ENCODE results near the gene NTMT1. TPM values are rescaled to one million over a fixed set of nuclear protein-coding genes. Genes with fewer than 3 reads are reported as not detected.
A peak's percentile ranks its signal among the peaks of the same experiment; 100 is the strongest.

Gene NTMT1
- total RNA-seq, 6 donors from 2014 or later, result 15.0 to 37.7 (median 23.6) TPM

DNA sequence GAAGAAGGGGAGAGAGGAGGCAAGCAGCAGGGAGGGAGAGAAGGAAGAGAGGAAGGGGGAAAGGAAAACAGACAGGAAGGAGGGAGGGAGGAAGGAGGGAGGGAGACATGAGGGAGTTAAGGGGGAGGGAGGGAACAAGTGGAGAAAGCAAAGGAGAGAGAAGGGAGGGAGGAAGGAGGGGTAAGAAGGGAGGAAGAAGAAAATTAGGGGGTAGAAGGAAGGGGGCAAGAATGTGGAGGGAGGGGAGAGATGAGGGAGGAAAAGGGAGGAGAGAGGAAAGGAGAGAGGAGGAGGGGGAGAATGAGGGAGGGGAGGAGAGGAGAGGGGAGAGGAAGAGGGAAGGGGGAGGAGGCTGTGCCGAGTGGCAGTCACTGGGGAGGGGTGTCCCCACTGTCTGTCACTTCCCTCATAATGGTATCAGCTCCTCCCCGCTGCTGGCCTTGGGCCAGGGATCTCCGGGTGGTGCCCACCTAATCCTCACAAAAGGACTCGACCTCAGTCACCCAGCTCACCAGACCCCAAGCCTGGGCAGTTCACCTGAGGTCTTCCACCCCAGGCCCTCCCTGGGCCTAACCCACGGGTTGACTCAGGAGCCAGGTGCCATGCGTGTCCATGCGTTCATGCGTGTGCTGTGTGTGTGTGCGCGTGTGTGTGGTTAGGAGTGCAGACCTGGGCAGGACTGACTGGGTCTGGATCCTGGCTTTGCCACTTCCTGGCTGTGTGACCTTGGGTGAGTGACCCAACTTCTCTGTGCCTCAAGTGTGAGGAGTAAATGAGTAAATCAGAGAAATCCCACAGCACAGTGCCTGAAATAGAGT is 23.2 kb upstream of the NTMT1 start:
- peaks cover 18 to 21% (median 20%) of the 10 kb centered on the region in 4 donors for H3K4me1 ChIP-seq
- H3K27ac ChIP-seq, result peak overlapping the region in 1 of 4 donors; percentile 27
- TF ChIP-seq, protein P1, sequence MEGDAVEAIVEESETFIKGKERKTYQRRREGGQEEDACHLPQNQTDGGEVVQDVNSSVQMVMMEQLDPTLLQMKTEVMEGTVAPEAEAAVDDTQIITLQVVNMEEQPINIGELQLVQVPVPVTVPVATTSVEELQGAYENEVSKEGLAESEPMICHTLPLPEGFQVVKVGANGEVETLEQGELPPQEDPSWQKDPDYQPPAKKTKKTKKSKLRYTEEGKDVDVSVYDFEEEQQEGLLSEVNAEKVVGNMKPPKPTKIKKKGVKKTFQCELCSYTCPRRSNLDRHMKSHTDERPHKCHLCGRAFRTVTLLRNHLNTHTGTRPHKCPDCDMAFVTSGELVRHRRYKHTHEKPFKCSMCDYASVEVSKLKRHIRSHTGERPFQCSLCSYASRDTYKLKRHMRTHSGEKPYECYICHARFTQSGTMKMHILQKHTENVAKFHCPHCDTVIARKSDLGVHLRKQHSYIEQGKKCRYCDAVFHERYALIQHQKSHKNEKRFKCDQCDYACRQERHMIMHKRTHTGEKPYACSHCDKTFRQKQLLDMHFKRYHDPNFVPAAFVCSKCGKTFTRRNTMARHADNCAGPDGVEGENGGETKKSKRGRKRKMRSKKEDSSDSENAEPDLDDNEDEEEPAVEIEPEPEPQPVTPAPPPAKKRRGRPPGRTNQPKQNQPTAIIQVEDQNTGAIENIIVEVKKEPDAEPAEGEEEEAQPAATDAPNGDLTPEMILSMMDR (IDR thresholded peaks at IDR 0.05), result no peak
- no peak for TF ChIP-seq EP300 (IDR thresholded peaks at IDR 0.05)
- TF ChIP-seq POLR2A (IDR thresholded peaks at IDR 0.05), result no peak
- TF ChIP-seq POLR2AphosphoS5 (IDR thresholded peaks at IDR 0.05), result no peak
- DNase-seq (no peak), ATAC-seq (ENCODE audit: low FRiP score in 2 of 2) (no peak)
- no peak overlapping the region for H3K4me3 ChIP-seq
- H3K9me3 ChIP-seq, result no peaks in the 10 kb centered on the region
- no peaks in the 10 kb centered on the region for H3K27me3 ChIP-seq
- no peaks in the 10 kb centered on the region for H3K36me3 ChIP-seq
- WGBS, 2 donors, result 57 to 61% methylated on average over 9 to 10 of the region's 10 CpGs

DNA sequence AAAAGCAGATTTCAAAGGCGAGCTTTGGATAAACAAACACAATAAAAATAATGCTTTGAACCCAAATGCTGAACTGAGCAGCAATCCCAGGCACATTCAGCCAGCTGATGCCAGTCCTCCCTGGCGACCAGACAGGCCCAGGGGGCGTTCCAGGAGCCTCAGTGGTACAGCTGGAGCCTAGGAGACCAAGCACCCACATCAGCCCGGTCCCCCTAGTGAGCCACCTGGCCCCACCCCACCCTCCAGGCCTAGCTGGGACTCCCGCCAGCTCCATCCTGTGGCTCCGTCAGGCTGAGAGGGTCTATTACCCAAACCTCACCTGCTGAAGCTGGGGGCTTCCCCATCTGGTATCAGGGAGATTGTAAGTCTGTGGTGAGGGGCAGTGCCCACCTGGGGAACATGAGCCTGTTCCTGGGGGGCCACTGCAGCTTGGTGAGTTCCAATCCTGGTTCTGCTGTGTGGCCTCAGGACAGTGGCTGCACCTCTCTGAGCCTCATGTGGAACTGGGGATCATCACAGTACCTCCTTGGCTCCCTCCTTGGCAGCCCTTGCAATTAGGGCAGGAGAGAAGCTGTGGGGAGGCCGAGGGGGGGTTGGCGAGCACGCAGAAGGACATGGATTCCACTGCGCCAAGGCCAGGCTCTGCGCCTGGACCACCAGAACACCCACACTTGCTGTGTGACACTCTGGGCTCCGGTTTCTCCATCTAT is 21.8 kb upstream of the NTMT1 start:
- no peak overlapping the region for H3K27ac ChIP-seq
- no peak for DNase-seq
- peaks cover 24 to 27% (median 27%) of the 10 kb centered on the region in 4 donors for H3K4me1 ChIP-seq
- ATAC-seq (ENCODE audit: low FRiP score in 2 of 2), result no peak
- no peak overlapping the region for H3K4me3 ChIP-seq
- TF ChIP-seq POLR2AphosphoS5 (IDR thresholded peaks at IDR 0.05) (no peak), POLR2A (IDR thresholded peaks at IDR 0.05) (no peak), EP300 (IDR thresholded peaks at IDR 0.05) (no peak)
- TF ChIP-seq, protein P1 (IDR thresholded peaks at IDR 0.05), result no peak
- WGBS, 2 donors, result 76 to 87% methylated on average over 9 to 12 of the region's 12 CpGs
- no peaks in the 10 kb centered on the region for H3K27me3 ChIP-seq
- no peaks in the 10 kb centered on the region for H3K9me3 ChIP-seq
- H3K36me3 ChIP-seq, result no peaks in the 10 kb centered on the region

DNA sequence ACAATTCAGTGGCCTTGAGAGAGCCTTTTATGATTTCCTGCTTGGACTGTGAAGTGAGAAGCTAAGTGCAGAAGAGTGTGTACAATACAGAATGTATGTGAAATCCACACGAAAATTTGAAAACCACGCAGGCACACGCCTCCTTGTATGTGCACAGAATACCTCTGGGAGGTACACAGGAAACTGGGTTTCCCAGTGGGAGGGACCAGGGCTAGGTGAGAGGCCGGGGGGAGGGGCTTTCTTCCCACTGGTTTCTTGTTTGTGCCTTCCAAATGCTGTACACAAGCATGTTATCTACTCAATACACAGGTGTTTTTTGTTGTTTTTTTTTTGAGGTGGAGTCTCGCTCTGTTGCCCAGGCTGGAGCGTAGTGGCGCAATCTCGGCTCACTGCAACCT is 21.2 kb upstream of the NTMT1 start:
- TF ChIP-seq, protein P1 (IDR thresholded peaks at IDR 0.05), result no peak
- TF ChIP-seq POLR2A (IDR thresholded peaks at IDR 0.05) (no peak), POLR2AphosphoS5 (IDR thresholded peaks at IDR 0.05) (no peak)
- Histone ChIP-seq H3K27me3 (no peaks in the 10 kb centered on the region), H3K27ac (no peak overlapping the region), H3K36me3 (no peaks in the 10 kb centered on the region), H3K4me1 (peaks cover 30 to 33% (median 32%) of the 10 kb centered on the region in 4 donors), H3K4me3 (no peak overlapping the region), H3K9me3 (no peaks in the 10 kb centered on the region)
- WGBS, 2 donors, result 63 to 64% methylated on average over 8 of the region's 8 CpGs
- no peak for DNase-seq
- no peak for ATAC-seq (ENCODE audit: low FRiP score in 2 of 2)

DNA sequence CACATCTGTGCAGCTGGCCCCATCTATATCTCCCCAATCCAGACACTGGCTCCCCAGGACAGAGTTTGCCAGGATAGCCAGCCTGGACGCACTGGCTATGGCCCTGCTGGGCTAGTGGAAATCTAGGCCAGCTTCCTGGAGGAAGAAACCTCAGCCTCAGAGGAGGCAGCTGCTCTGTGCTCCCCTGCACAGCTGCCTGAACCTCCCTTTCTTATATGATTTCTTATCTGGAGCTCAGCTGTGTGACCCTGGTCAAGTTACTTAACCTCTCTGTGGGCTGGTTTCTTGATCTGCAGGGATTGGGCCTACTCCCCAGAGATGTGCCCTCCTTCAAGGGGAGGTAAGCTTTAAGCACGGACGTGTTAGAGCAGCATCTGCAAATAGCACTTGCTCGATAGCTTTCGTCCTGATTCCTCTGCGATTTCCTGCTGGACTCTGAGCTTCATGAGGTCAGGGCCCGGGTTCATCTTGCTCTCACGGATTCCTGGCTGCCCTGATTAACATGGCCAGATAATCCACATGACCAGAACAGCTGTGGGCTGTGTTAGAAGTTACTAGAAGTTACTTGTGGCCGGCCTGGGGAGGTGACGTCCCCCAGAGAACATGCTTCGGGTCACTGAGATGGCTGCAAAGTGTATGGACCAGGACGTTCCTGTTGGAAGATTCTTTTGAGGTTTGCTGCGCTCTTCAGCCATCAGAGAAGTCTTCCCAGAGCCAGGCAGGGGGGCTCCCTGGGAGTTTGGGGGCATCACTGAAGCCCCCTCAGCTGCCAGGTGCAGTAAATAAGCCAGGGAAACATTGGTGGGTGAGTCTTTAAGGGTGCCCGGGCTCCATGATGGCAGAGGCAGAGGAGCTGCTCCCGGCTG is 19.6 kb upstream of the NTMT1 start:
- TF ChIP-seq, protein P1 (IDR thresholded peaks at IDR 0.05), result no peak
- TF ChIP-seq POLR2AphosphoS5 (IDR thresholded peaks at IDR 0.05) (peak in 1 of 2 donors; percentile 54), POLR2A (IDR thresholded peaks at IDR 0.05) (no peak), EP300 (IDR thresholded peaks at IDR 0.05) (peak in 1 of 4 donors; percentile 59)
- Histone ChIP-seq H3K27me3 (no peaks in the 10 kb centered on the region), H3K36me3 (no peaks in the 10 kb centered on the region), H3K27ac (peak overlapping the region; percentile 54 to 93 (median 86)), H3K4me1 (peaks cover 38 to 47% (median 44%) of the 10 kb centered on the region in 4 donors), H3K9me3 (no peaks in the 10 kb centered on the region), H3K4me3 (no peak overlapping the region)
- WGBS, 2 donors, result 67 to 77% methylated on average over 14 to 15 of the region's 15 CpGs
- DNase-seq (no peak), ATAC-seq (ENCODE audit: low FRiP score in 2 of 2) (no peak)
